OCI-LY3 (cell line): ENCODE results near the gene TMEM121B.

Experiments used
- H2AFZ ChIP-seq: fragments of 200-600, 300-600 bp; shearing (Covaris generic); 2 replicates; pipeline ENCODE4 v1.6.0; 2014; ENCODE audit warnings: antibody characterized with exemption, low read depth, low read length
- H3K27ac ChIP-seq: fragments of 200-600, 300-600 bp; sonication (generic); 2 replicates; pipeline ENCODE4 v1.5.1; 2014; ENCODE audit warnings: mild to moderate bottlenecking, low read length, moderate library complexity, mixed read lengths
- H3K27me3 ChIP-seq: fragments of 200-600, 300-600 bp; sonication (generic); 2 replicates; pipeline ENCODE4 v1.6.1; 2014; ENCODE audit warnings: low read depth, low read length, mixed read lengths
- H3K36me3 ChIP-seq: fragments of 200-600, 300-600 bp; sonication (generic); replicated peaks from 2 replicates; pipeline ENCODE3; 2014; ENCODE audit warnings: low read depth, low read length, mixed read lengths
- H3K4me1 ChIP-seq: fragments of 300-600, 200-600 bp; sonication (generic); 2 replicates; pipeline ENCODE4 v1.6.1; 2014; ENCODE audit warnings: low read length, mixed read lengths
- H3K4me2 ChIP-seq: fragments of 200-600, 300-600 bp; sonication (generic); 2 replicates; pipeline ENCODE4 v1.6.1; 2014; ENCODE audit warnings: low read length, mixed read lengths
- H3K4me3 ChIP-seq: fragments of 300-600, 200-600 bp; sonication (generic); 2 replicates; pipeline ENCODE4 v1.5.1; 2014; ENCODE audit warnings: antibody characterized with exemption, mild to moderate bottlenecking, low read length, moderate library complexity
- H3K79me2 ChIP-seq: fragments of 300-600, 200-600 bp; shearing (Covaris generic); 2 replicates; pipeline ENCODE4 v1.6.1; 2014; ENCODE audit warnings: mild to moderate bottlenecking, low read length, mixed read lengths
- H3K9ac ChIP-seq: fragments of 300-600, 200-600 bp; shearing (Covaris generic); 2 replicates; pipeline ENCODE4 v1.6.0; 2014; ENCODE audit warnings: mild to moderate bottlenecking, low read length, moderate library complexity
- H3K9me3 ChIP-seq: fragments of 200-600, 300-600 bp; shearing (Covaris generic); 2 replicates; pipeline ENCODE4 v1.6.1; 2014; ENCODE audit warnings: low read length, mixed read lengths; ENCODE audit not compliant: insufficient read depth
- H4K20me1 ChIP-seq: fragments of 200-600, 300-600 bp; sonication (generic); 2 replicates; pipeline ENCODE4 v1.6.1; 2016; ENCODE audit warnings: low read length, mixed read lengths; ENCODE audit not compliant: insufficient read depth
- CTCF ChIP-seq: fragments of 200-600, 300-600 bp; sonication (generic); IDR thresholded peaks from 2 replicates; pipeline ENCODE4 v1.5.1; 2014; ENCODE audit warnings: antibody characterized with exemption, low read length, low read depth
- EZH2phosphoT487 ChIP-seq: fragments of 200-600 bp; shearing (Covaris generic); IDR thresholded peaks from 2 replicates; pipeline ENCODE4 v1.6.1; 2018; ENCODE audit warnings: antibody characterized with exemption, mixed run types, low read depth

Gene TMEM121B

GRCh38 chr22:17106785-17107546 lies 14.2 kb downstream of the TMEM121B start:
- H3K4me1 ChIP-seq, result no peaks in the 10 kb centered on the region
- H3K4me2 ChIP-seq, result no peak overlapping the region
- no peaks in the 10 kb centered on the region for H3K79me2 ChIP-seq
- 0 out of 2 replicates have a peak, but pooled peaks cover 5% of the 10 kb centered on the region for H4K20me1 ChIP-seq
- H3K9ac ChIP-seq, result no peak overlapping the region
- no peak for TF ChIP-seq EZH2phosphoT487
- no peak for TF ChIP-seq CTCF
- H3K9me3 ChIP-seq, result no peaks in the 10 kb centered on the region
- H2AFZ ChIP-seq, result no peak overlapping the region
- H3K36me3 ChIP-seq, result peaks cover 32% of the 10 kb centered on the region
- no peaks in the 10 kb centered on the region for H3K27me3 ChIP-seq
- no peak overlapping the region for H3K4me3 ChIP-seq
- no peak overlapping the region for H3K27ac ChIP-seq

GRCh38 chr22:17106161-17106784 lies 14.9 kb downstream of the TMEM121B start:
- TF ChIP-seq CTCF (no peak), EZH2phosphoT487 (no peak)
- H3K79me2 ChIP-seq, result no peaks in the 10 kb centered on the region
- no peak overlapping the region for H3K27ac ChIP-seq
- H2AFZ ChIP-seq, result no peak overlapping the region
- H3K27me3 ChIP-seq, result no peaks in the 10 kb centered on the region
- H3K9ac ChIP-seq, result no peak overlapping the region
- no peaks in the 10 kb centered on the region for H3K4me1 ChIP-seq
- peaks cover 38% of the 10 kb centered on the region for H3K36me3 ChIP-seq
- H3K9me3 ChIP-seq, result no peaks in the 10 kb centered on the region
- H3K4me3 ChIP-seq, result no peak overlapping the region
- H4K20me1 ChIP-seq, result 0 out of 2 replicates have a peak, but pooled peaks cover 5% of the 10 kb centered on the region
- H3K4me2 ChIP-seq, result no peak overlapping the region

- H4K20me1 ChIP-seq, result 0 out of 2 replicates have a peak, but pooled peaks cover 5% of the 10 kb centered on the region
- H3K4me3 ChIP-seq, result no peak overlapping the region
- no peak overlapping the region for H3K9ac ChIP-seq
- no peak overlapping the region for H3K27ac ChIP-seq
- H3K36me3 ChIP-seq, result peaks cover 39% of the 10 kb centered on the region
- no peaks in the 10 kb centered on the region for H3K9me3 ChIP-seq
- H3K79me2 ChIP-seq, result no peaks in the 10 kb centered on the region
- no peaks in the 10 kb centered on the region for H3K4me1 ChIP-seq
- no peak overlapping the region for H3K4me2 ChIP-seq
- no peak overlapping the region for H2AFZ ChIP-seq
- TF ChIP-seq CTCF, result no peak
- TF ChIP-seq EZH2phosphoT487, result no peak
- no peaks in the 10 kb centered on the region for H3K27me3 ChIP-seq
Measured at GRCh38 chr22:17105143-17106129, 15.7 kb downstream of the TMEM121B start.
